H1 (cell line): ENCODE measurements around the gene SMIM35. TPM values are rescaled to one million over a fixed set of nuclear protein-coding genes. Genes with fewer than 3 reads are reported as not detected.

Source experiments
- CTCF ChIA-PET: fragments of 300-600 bp; sonication (Branson Sonifier 250); formaldehyde crosslinking; loops from one replicate; lab custom pipeline; 2021; ENCODE audit not compliant: partially characterized antibody; lab: Charles Lee
- POLR2A ChIA-PET: fragments of 300-600 bp; sonication (Branson Sonifier 250); formaldehyde crosslinking; loops from one replicate; lab custom pipeline; 2021; ENCODE audit warnings: inconsistent platforms; ENCODE audit not compliant: partially characterized antibody; lab: Charles Lee
- DNase-seq, 2 experiments: peaks; one replicate each; pipeline versions ENCODE4 v3.0.0 to v3.0.0-alpha.2; 2010 to 2022; ENCODE audit warnings: low spot score in 2 of 2, low read depth in 1 of 2, mixed read lengths in 1 of 2
- FAIRE-seq: peaks from 2 replicates; lab custom pipeline; 2011; peaks lifted over from hg19 to GRCh38; lab: Jason Lieb, UNC
- H2AFZ ChIP-seq: 2 replicates; pipeline ENCODE4 v1.8.1; 2012; ENCODE audit warnings: low read length, inconsistent platforms
- H2AK5ac ChIP-seq: 2 replicates; pipeline ENCODE4 v1.6.1; 2013; ENCODE audit warnings: low read depth, low read length
- H2BK120ac ChIP-seq: replicated peaks from 2 replicates; pipeline ENCODE3; 2013; ENCODE audit warnings: low read depth, low read length, inconsistent platforms
- H2BK12ac ChIP-seq: 2 replicates; pipeline ENCODE4 v1.6.1; 2013; ENCODE audit warnings: low read depth, low read length
- H2BK15ac ChIP-seq: 2 replicates; pipeline ENCODE4 v1.6.1; 2013; ENCODE audit warnings: low read length
- H2BK20ac ChIP-seq: 2 replicates; pipeline ENCODE4 v1.6.1; 2013; ENCODE audit warnings: low read length
- H2BK5ac ChIP-seq: 2 replicates; pipeline ENCODE4 v1.6.1; 2013; ENCODE audit warnings: low read depth, low read length
- H3K14ac ChIP-seq: 2 replicates; pipeline ENCODE4 v1.6.1; 2013; ENCODE audit warnings: inconsistent platforms; ENCODE audit not compliant: insufficient read length
- H3K18ac ChIP-seq: 2 replicates; pipeline ENCODE4 v1.6.1; 2013; ENCODE audit warnings: low read length; ENCODE audit errors: extremely low read depth
- H3K23ac ChIP-seq: 2 replicates; pipeline ENCODE4 v1.6.1; 2013; ENCODE audit warnings: inconsistent platforms; ENCODE audit not compliant: insufficient read length
- H3K23me2 ChIP-seq: 2 replicates; pipeline ENCODE4 v1.6.1; 2013; ENCODE audit warnings: low read depth, low read length
- H3K27ac ChIP-seq: 2 replicates; pipeline ENCODE4 v1.6.1; 2011; ENCODE audit warnings: low read depth, low read length, inconsistent platforms
- H3K27me3 ChIP-seq, 4 experiments: replicated peaks in 1 of 4; 1 replicate in 1 of 4; 2 replicates in 3 of 4; pipeline versions ENCODE4 v1.6.1 to v1.8.1; 2011 to 2013; ENCODE audit warnings: low read length in 3 of 4, mild to moderate bottlenecking in 3 of 4, inconsistent platforms in 2 of 4, mixed read lengths in 2 of 4, moderate library complexity in 1 of 4; ENCODE audit not compliant: control insufficient read depth in 3 of 4, insufficient read depth in 3 of 4; ENCODE audit errors: extremely low read depth in 1 of 4
- H3K36me3 ChIP-seq, 4 experiments: 2 replicates each; pipeline versions ENCODE4 v1.6.1 to v1.8.1; 2011 to 2013; ENCODE audit warnings: mild to moderate bottlenecking in 4 of 4, low read length in 3 of 4, moderate library complexity in 2 of 4, control low read depth in 1 of 4, inconsistent platforms in 1 of 4; ENCODE audit not compliant: insufficient read depth in 4 of 4, control insufficient read depth in 2 of 4
- H3K4ac ChIP-seq: replicated peaks from 2 replicates; pipeline ENCODE3; 2013; ENCODE audit warnings: low read length, low read depth, mixed read lengths, inconsistent platforms; ENCODE audit not compliant: insufficient read length
- H3K4me1 ChIP-seq, 4 experiments: replicated peaks in 1 of 4; 1 replicate in 1 of 4; 2 replicates in 3 of 4; pipeline versions ENCODE4 v1.6.1 to v1.8.1; 2011 to 2013; ENCODE audit warnings: low read length in 3 of 4, inconsistent platforms in 2 of 4, mixed read lengths in 1 of 4; ENCODE audit not compliant: insufficient read depth in 4 of 4, control insufficient read depth in 3 of 4
- H3K4me2 ChIP-seq, 2 experiments: 2 replicates each; pipeline versions ENCODE4 v1.6.1 to v1.8.1; 2011 to 2013; ENCODE audit warnings: low read depth in 2 of 2, low read length in 2 of 2, control low read depth in 1 of 2, inconsistent platforms in 1 of 2, mild to moderate bottlenecking in 1 of 2; ENCODE audit not compliant: insufficient read depth in 1 of 2
- H3K4me3 ChIP-seq, 4 experiments: fragments of 200-600, 300-600 bp in 1 of 4; sonication (generic), shearing (Covaris generic), sonication (Bioruptor Twin) in 1 of 4; 2 replicates each; pipeline versions ENCODE4 v1.5.1 to v1.8.1; 2011 to 2016; ENCODE audit warnings: low read length in 4 of 4, low read depth in 3 of 4, control low read depth in 2 of 4, inconsistent platforms in 2 of 4, mild to moderate bottlenecking in 2 of 4, mixed read lengths in 1 of 4, moderate library complexity in 1 of 4; ENCODE audit not compliant: insufficient read depth in 2 of 4; ENCODE audit errors: extremely low read depth in 1 of 4
- H3K56ac ChIP-seq: replicated peaks from 2 replicates; pipeline ENCODE3; 2013; ENCODE audit warnings: low read depth, mild to moderate bottlenecking, mixed read lengths, low read length, inconsistent platforms; ENCODE audit not compliant: insufficient read length
- H3K79me1 ChIP-seq: 2 replicates; pipeline ENCODE4 v1.6.1; 2013; ENCODE audit warnings: low read depth, low read length, control low read depth
- H3K79me2 ChIP-seq, 2 experiments: 2 replicates each; pipeline versions ENCODE4 v1.6.1 to v1.8.1; 2012 to 2013; ENCODE audit warnings: low read length in 2 of 2, mild to moderate bottlenecking in 2 of 2, inconsistent platforms in 1 of 2; ENCODE audit not compliant: insufficient read depth in 2 of 2, control insufficient read depth in 1 of 2
- H3K9ac ChIP-seq, 4 experiments: replicated peaks in 1 of 4; 1 replicate in 1 of 4; 2 replicates in 3 of 4; pipeline versions ENCODE4 v1.6.1 to v1.8.1; 2011 to 2013; ENCODE audit warnings: low read depth in 3 of 4, low read length in 3 of 4, control low read depth in 2 of 4, mild to moderate bottlenecking in 2 of 4, moderate library complexity in 2 of 4, inconsistent platforms in 1 of 4; ENCODE audit errors: extremely low read depth in 1 of 4
- H3K9me3 ChIP-seq, 2 experiments: 2 replicates each; pipeline versions ENCODE4 v1.6.1 to v1.8.1; 2012 to 2013; ENCODE audit warnings: mild to moderate bottlenecking in 2 of 2, moderate library complexity in 2 of 2, control low read depth in 1 of 2, inconsistent platforms in 1 of 2, low read depth in 1 of 2, low read length in 1 of 2, mixed read lengths in 1 of 2; ENCODE audit not compliant: insufficient read depth in 2 of 2
- H4K20me1 ChIP-seq, 2 experiments: replicated peaks in 1 of 2; 2 replicates each; pipeline versions ENCODE3 to v1.8.1; 2011 to 2013; ENCODE audit warnings: inconsistent platforms in 2 of 2, low read length in 2 of 2, mild to moderate bottlenecking in 1 of 2; ENCODE audit not compliant: insufficient read depth in 2 of 2, control insufficient read depth in 1 of 2
- H4K5ac ChIP-seq: 2 replicates; pipeline ENCODE4 v1.6.1; 2013; ENCODE audit warnings: low read length, low read depth, mixed read lengths, inconsistent platforms; ENCODE audit not compliant: insufficient read length
- H4K8ac ChIP-seq: 2 replicates; pipeline ENCODE4 v1.8.0; 2013; ENCODE audit warnings: mild to moderate bottlenecking, moderate library complexity, low read length, inconsistent platforms; ENCODE audit not compliant: insufficient read depth; ENCODE audit errors: extremely low read depth
- H4K91ac ChIP-seq: replicated peaks from 2 replicates; pipeline ENCODE3; 2013; ENCODE audit warnings: low read length, mixed read lengths, inconsistent platforms; ENCODE audit not compliant: insufficient read length
- BCL11A ChIP-seq, 2 experiments: IDR thresholded peaks; one replicate each; pipeline ENCODE4 v1.6.1; 2011; ENCODE audit warnings: low read depth in 2 of 2, low read length in 2 of 2, mild to moderate bottlenecking in 2 of 2
- FOSL1 ChIP-seq: IDR thresholded peaks from 2 replicates; pipeline ENCODE4 v1.6.1; 2011; ENCODE audit warnings: mild to moderate bottlenecking, low read depth, low read length, moderate library complexity; ENCODE audit not compliant: insufficient read depth
- HDAC2 ChIP-seq, 2 experiments: fragments of 300-600 bp in 1 of 2; sonication (generic) in 1 of 2; IDR thresholded peaks; 2 replicates each; pipeline ENCODE4 v1.6.1; 2011 to 2012; ENCODE audit warnings: low read depth in 2 of 2, low read length in 2 of 2, mild to moderate bottlenecking in 2 of 2, moderate library complexity in 2 of 2, borderline replicate concordance in 1 of 2, inconsistent platforms in 1 of 2
- KDM5A ChIP-seq: fragments of 200-600 bp; IDR thresholded peaks from 2 replicates; pipeline ENCODE4 v1.7.1; 2012; ENCODE audit warnings: mild to moderate bottlenecking, low read length, inconsistent platforms, mixed read lengths
- POLR2A ChIP-seq, 2 experiments: IDR thresholded peaks; 1 replicate in 1 of 2; 2 replicates in 1 of 2; pipeline ENCODE4 v1.6.1; 2011; ENCODE audit warnings: low read depth in 2 of 2, low read length in 2 of 2, mild to moderate bottlenecking in 2 of 2; ENCODE audit errors: control extremely low read depth in 1 of 2
- RFX5 ChIP-seq: IDR thresholded peaks from 2 replicates; pipeline ENCODE4 v1.6.1; 2011; ENCODE audit warnings: low read depth, low read length, improper control_type of control experiment, borderline replicate concordance
- RXRA ChIP-seq: IDR thresholded peaks from 2 replicates; pipeline ENCODE4 v1.6.1; 2011; ENCODE audit warnings: low read depth, mild to moderate bottlenecking, low read length, moderate library complexity; ENCODE audit not compliant: insufficient read depth
- SAP30 ChIP-seq: fragments of 300-600 bp; sonication (generic); IDR thresholded peaks from 2 replicates; pipeline ENCODE4 v1.7.1; 2012; ENCODE audit warnings: low read length, moderate library complexity, mild to moderate bottlenecking, inconsistent platforms; ENCODE audit not compliant: insufficient read depth, insufficient replicate concordance
- SP1 ChIP-seq: IDR thresholded peaks from 2 replicates; pipeline ENCODE4 v1.6.1; 2011; ENCODE audit warnings: low read depth, low read length
- SP2 ChIP-seq: IDR thresholded peaks from 2 replicates; pipeline ENCODE4 v1.6.1; 2012; ENCODE audit warnings: mild to moderate bottlenecking, low read length, inconsistent platforms
- SUZ12 ChIP-seq: fragments of 200-600 bp; sonication (generic); IDR thresholded peaks from 2 replicates; pipeline ENCODE4 v1.6.1; 2012; ENCODE audit warnings: mild to moderate bottlenecking, inconsistent platforms, low read length, moderate library complexity, mixed read lengths
- TBP ChIP-seq: IDR thresholded peaks from 2 replicates; pipeline ENCODE4 v1.6.1; 2011; ENCODE audit warnings: low read depth, low read length, improper control_type of control experiment
- TCF12 ChIP-seq: IDR thresholded peaks from 2 replicates; pipeline ENCODE4 v1.6.1; 2011; ENCODE audit warnings: low read depth, mild to moderate bottlenecking, low read length
- YY1 ChIP-seq: IDR thresholded peaks from 2 replicates; pipeline ENCODE4 v1.6.1; 2011; ENCODE audit warnings: low read depth, mild to moderate bottlenecking, low read length
- WGBS, 2 experiments: shearing (Covaris generic) in 1 of 2; methylation state at CpG; one replicate each; pipeline versions ENCODE4 v1.1.6 to v1.1.7; 2013 to 2015; ENCODE audit warnings: low lambda C conversion rate in 2 of 2, mixed read lengths in 2 of 2, inconsistent platforms in 1 of 2, low coverage in 1 of 2, missing lambda C conversion rate in 1 of 2; ENCODE audit not compliant: insufficient replicate concordance in 2 of 2, insufficient coverage in 1 of 2, insufficient read length in 1 of 2; ENCODE audit errors: extremely low coverage in 1 of 2, missing lambda C conversion rate in 1 of 2; 5-methylcytosine and 5-hydroxymethylcytosine counted together
- polyA plus RNA-seq, 7 experiments: library from polyadenylated mRNA; depleted of rRNA in 3 of 7; stranded (reverse) in 5 of 7; unstranded in 2 of 7; fragments of >200 nt in 5 of 7; fragments of 200-250 nt in 2 of 7; gene quantifications; 1 replicate in 5 of 7; 2 replicates in 1 of 7; 4 replicates in 1 of 7; pipeline versions ENCODE4 v1.2.1 to v1.2.3, GENCODE V29; 2011 to 2013; ENCODE audit warnings: missing spikeins in 2 of 7, mixed read lengths in 2 of 7
- total RNA-seq: library from RNA; stranded (reverse); fragmentation: NEBNext Ultra II Directional; extraction: Animal tissue kit (Norgen Biotek cat#: 25700); gene quantifications from 2 replicates; pipeline ENCODE4 v1.2.1, GENCODE V29; 2021
- TF ChIP-seq, protein P1 (sequence below): IDR thresholded peaks from 2 replicates; pipeline ENCODE4 v1.6.1; 2012; ENCODE audit warnings: inconsistent platforms

The SMIM35 gene
- total and polyA plus RNA-seq, 2 of the 8 experiments (the other 6 are each of a cell fraction or from before 2014, with no cell fraction given) = not detected

DNA sequence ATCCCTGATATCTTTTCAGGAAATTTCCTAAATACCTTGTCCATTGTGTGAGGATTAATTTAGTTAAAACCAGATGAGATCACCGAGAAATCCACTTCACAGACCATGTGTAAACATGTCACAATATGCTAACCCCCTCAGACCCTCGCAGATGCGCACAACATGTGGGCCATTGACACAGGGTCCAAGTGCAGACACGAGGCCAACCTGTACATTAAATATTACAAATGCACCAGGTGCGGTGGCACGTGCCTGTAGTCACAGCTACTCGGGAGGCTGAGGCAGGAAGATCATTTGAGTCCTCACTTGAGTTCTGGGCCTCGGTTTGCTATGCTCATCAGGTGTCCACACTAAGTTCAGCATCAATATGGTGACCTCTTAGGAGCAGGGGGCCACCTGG, 19.8 kb downstream of the SMIM35 start:
- Histone ChIP-seq H4K5ac (no peak overlapping the region), H4K20me1 (no peaks in the 10 kb centered on the region), H3K23ac (no peak overlapping the region), H3K56ac (no peak overlapping the region), H3K79me2 (no peaks in the 10 kb centered on the region), H2BK5ac (no peak overlapping the region), H3K4ac (no peak overlapping the region), H2BK120ac (no peak overlapping the region), H3K4me2 (no peak overlapping the region), H3K36me3 (no peaks in the 10 kb centered on the region), H4K91ac (no peak overlapping the region), H3K14ac (no peak overlapping the region), H3K9me3 (no peaks in the 10 kb centered on the region), H3K4me3 (no peak overlapping the region), H3K27ac (no peak overlapping the region), H3K79me1 (no peaks in the 10 kb centered on the region), H3K18ac (no peak overlapping the region), H2AFZ (no peak overlapping the region), H2BK15ac (no peak overlapping the region), H2BK12ac (no peak overlapping the region), H2BK20ac (no peak overlapping the region), H3K23me2 (no peaks in the 10 kb centered on the region), H3K27me3 (no peaks in the 10 kb centered on the region), H2AK5ac (no peak overlapping the region), H3K9ac (no peak overlapping the region), H3K4me1 (peaks cover 0 to 6% (median 3%) of the 10 kb centered on the region in 4 experiments; a peak in 3 of 7 replicates), H4K8ac (no peak overlapping the region)
- 92% methylated on average over 8 of the region's 8 CpGs; no CpG with 5 or more reads in 1 of the 2 experiments for WGBS, 2 experiments
- POLR2A ChIA-PET = no interaction called here
- CTCF ChIA-PET = interaction anchor here (1.5 kb wide), 1 partner anchor 104 kb away, joined by 5 read pairs; no protein-coding TSS in a partner anchor
- FAIRE-seq = no peak
- DNase-seq = no peak
- TF ChIP-seq YY1 (no peak), TBP (no peak), FOSL1 (no peak), KDM5A (no peak), SP1 (no peak), TCF12 (no peak), SP2 (no peak), RXRA (no peak), HDAC2 (IDR thresholded peaks at IDR 0.05; ENCODE audit: borderline replicate concordance in 1 of 2, low read depth in 2 of 2, low read length in 2 of 2) (no peak), BCL11A (IDR thresholded peaks at IDR 0.05; ENCODE audit: low read depth in 2 of 2, low read length in 2 of 2) (no peak), SUZ12 (no peak), POLR2A (IDR thresholded peaks at IDR 0.05; ENCODE audit: control extremely low read depth in 1 of 2, low read depth in 2 of 2, low read length in 2 of 2) (no peak), SAP30 (no peak), RFX5 (no peak)
- TF ChIP-seq, protein P1, sequence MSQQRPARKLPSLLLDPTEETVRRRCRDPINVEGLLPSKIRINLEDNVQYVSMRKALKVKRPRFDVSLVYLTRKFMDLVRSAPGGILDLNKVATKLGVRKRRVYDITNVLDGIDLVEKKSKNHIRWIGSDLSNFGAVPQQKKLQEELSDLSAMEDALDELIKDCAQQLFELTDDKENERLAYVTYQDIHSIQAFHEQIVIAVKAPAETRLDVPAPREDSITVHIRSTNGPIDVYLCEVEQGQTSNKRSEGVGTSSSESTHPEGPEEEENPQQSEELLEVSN = no peak
